NCI-H1417 treated with DMSO at 0.1 percent for 48 hours (cell line): ENCODE results near the gene DDIT3.

ENCODE experiments used
- DNase-seq: peaks from one replicate; lab custom pipeline; 2025; lab: John Stamatoyannopoulos, UW

The DDIT3 gene

DNA sequence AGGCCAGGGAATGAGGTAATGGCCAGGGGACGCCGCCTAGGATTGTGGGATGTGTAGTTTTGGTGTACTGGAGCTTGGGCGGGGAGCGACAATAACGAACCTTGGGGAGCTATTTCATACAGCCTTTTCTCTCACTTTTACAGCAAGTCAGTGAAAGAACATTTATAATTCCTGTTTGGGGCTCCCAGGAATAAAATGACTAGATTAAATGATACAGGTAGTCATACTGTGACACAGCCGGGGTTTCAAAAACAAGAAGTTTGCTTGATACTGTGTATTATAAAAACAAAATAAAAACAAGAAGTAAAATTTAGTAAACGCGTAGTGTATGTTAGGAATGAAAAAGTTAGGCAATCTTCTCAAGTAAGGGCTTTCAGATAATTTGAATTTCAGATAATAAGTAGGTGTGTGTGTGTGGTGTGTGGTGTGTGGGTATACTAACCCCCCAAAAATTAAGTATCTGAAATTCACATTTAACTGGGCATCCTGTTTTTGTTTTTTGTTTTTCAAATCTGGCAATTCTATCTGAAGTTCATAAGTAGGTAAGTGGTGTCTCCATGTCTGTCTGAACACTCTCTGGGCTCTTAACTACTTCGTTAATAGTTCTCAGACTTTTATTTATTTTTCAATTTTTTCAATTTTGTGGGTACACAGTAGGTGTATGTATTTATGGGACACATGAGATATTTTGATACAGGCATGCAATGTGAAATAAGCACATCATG lies 27.1 kb upstream of the DDIT3 start:
- DNase-seq: no peak

DNA sequence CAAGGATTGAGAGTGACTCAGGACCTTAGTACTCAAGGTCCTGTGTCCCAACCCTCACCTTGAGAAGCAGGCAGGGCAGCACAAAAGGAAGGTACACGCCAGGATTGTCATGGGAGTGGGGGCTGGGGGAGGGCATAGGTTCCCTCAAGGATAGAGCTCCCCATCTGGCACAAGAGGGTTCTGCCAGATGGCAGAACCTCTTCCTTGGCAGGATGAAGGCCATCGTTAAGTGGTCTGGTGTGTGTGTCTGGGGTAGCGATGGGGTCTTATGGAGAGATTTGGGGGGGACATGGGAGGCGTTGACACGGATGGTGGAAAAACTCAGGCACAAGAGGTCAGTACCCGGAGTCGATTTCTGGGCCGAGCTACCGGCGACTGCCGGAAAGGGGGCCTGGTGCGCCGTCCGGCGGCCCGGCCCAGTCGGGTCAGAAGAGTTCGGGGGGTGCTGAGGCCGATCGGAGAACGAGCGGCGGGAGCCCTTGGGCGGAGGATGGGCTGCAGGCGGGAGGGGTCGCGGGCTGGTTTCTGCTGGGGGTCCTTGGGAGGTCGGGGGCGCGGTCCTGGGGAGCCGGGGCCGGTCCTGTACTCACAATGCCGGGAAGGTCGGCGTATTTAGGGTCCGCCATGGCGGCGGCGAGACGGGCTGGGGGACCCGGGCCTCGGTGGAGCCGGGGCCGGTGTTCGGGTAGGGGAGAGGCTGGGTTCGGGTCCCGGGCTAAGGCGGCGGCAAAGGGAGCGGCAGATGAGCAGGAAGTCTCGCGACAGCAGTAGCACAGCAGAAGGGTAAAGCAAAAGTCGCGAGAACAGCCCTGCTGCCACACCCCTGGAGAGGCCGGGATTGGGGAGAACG lies 26.3 kb upstream of the DDIT3 start, which contains the start of gene DCTN2:
Gene DCTN2, minus strand, starts transcription at position 755 of the 850 bp plus-strand sequence. Its CDS starts 129 bp downstream, at position 626.
- peak; percentile 98 for DNase-seq

DNA sequence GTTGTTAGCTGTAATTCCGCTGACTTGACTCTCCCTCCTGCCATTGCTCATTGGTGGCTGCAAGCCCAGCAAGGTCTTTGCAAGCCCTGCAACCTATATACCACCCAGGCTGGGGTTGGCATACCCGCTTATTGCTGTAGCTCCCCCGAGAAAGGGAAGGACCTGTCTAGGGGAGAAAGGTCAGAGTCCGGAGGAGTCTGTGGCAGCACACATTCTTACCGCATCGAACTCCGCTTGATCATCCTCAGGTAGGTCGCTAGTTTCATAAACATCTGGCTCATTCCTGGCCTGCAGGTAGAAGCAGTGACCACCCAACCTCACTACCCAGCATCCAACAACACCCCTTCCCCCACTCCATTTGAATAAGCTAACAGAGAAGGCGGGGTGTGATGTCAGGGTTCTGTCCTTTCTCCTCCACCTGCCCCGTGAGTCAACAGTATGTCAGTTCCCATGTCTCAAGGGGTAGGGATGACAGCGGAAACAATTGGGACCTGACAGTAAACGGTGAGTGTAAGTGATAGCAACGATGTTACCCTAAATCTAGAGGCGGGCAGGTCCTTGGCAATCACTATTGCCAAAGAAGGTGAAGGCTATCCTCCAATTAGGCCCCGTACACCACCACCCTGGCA lies 25.6 kb upstream of the DDIT3 start:
- DNase-seq: no peak

GRCh38 chr12:57543581-57543980 lies 23.3 kb upstream of the DDIT3 start:
- no peak for DNase-seq

- no peak for DNase-seq
These were observed 21.4 kb upstream of the DDIT3 start for GRCh38 chr12:57541717-57542116.

GRCh38 chr12:57541001-57541400 lies 20.7 kb upstream of the DDIT3 start:
- no peak for DNase-seq

DNA sequence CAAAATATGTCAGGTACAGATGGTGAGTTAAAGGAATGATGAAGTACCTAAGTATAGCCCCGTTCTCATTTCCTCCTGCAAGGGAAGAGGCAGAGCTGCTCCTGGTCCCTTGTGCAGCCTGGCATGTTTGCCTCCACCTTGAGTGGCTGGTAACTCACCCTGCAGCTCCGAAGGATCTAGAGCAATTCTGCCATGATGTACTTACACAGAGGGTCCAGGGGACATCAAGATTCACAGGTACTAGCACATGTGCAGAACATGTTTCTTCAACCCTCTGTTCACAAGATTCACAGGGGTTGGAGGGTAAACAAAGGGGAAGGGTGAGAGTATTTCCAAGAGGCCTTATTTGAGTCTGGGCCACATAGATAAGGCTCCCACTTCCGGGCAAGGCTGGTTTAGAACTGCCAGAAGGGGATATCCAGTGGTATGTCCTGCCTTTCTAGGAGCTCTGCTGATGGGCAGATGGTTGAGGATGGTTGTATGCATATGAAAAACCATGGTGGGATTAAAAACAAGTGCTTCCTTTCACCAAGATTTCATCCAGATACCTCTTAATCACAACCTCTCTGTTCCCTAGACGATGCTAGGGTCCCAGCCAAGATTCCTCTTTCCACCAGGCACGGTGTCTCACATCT lies 18.9 kb upstream of the DDIT3 start:
- DNase-seq: no peak

DNA sequence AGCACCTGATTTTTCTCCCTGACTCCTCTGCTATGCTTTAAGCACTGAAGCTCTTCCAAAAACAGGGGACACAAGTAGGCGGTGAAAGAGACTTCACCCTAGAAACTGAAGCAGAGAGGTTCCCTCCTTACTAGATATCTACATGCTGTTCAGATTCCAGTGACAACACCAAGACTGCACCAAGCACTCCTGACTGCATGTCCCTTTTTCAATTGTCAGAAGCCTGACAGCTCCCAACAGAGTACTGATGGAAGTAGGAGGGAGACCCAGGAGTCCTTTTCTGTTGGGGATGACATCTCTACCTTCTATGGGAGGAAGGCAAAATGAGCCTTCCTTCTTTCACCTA lies 16.3 kb upstream of the DDIT3 start:
- no peak for DNase-seq

GRCh38 chr12:57535764-57536596 lies 15.7 kb upstream of the DDIT3 start:
- no peak for DNase-seq

- DNase-seq: no peak
These were observed 14.8 kb upstream of the DDIT3 start for GRCh38 chr12:57534991-57535543.

GRCh38 chr12:57534250-57534649 lies 13.9 kb upstream of the DDIT3 start:
- no peak for DNase-seq

DNA sequence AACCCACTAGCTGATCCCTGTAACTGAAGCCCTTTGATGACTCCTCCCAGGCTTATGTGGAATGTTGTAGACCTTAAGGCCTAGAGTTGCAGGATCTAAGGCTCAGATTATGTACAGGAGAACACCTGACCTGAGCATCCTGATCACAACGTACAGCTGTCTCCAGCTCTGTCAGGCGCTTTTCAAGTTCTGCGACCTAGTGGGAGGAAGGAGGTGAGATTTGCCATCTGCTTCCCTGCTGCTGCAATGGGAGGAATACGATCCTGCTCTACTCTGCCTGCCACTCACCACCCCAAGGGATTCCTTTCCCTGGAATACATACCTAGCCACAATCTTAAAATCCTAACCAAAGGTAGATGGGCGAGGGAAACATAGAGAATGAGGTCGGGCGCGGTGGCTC lies 12.8 kb upstream of the DDIT3 start:
- no peak for DNase-seq

DNA sequence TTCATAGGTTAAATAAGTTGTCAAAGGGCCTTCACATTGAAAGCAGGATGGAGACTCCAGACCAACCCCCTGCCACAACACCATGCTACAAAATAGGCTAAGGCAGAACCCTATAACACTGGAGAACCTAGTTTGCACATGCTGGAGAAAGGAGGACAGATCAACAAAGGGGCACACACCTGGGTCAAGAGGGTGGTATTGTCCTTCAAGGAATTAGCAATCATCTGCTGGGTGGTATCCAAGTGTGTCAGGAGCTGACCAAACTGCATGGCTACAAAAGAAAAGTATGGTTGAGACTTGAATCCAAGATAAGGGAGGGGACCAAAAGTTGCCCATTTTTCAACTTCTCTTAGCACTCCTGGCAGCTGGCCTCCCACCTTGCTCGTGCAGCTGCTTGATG lies 11.5 kb upstream of the DDIT3 start:
- no peak for DNase-seq

DNA sequence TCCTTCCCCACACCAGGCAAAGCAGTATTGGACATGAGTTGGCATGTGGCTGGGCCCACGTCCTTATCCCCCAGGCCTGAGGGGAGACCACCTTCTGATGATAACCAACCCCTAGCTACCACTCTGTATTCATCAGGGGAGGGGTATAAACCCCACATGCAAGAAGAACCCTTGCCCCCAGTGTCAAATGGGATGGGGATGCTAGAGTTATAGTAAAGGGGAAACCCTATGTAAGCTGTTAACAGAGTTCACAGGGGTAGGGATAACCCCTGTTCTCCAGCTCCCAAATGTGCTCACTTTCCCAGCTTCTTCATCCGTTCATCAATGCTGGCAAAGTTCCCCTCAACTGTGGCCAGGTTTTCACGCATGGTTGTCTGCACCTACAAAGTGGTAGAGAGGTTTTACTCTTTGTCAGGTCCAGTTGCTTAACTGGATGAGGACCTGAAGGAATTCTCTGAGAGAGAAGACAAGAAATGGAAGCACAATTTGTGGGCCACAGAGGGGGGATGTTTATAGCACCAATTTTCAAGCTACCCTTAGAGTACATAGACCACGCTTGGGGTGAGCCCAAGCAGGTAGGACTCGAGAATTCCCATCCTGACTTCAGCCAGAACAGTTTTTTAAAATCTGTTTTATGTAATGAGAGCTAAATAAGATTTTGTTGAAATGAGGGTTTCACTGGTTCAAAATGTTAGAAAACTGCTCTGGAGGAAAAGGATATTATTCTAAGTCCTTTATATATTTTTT lies 10.3 kb upstream of the DDIT3 start:
- DNase-seq: no peak

- DNase-seq: no peak
These were observed 9.5 kb upstream of the DDIT3 start for GRCh38 chr12:57529831-57530230.

- no peak for DNase-seq
These were observed 8.7 kb upstream of the DDIT3 start for GRCh38 chr12:57528831-57529555.

DNA sequence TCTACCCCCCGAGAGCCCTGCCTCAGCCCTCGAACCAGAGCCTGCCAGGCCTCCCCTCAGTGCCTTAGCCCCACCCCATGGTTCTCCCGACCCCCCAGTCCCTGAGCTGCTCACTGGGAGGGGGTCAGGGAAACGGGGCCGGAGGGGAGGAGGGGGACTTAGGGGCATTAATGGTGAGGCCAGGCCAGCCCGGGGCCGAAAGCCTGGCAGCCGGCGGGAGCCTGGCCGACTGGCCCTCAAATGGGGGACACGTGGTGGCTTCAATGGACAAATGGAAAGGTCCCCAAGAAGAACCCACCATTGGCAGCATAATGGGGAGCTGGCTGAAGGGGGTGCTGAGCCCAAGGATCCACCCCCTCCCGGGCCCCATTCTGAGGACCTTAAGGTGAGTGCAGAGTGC lies 7.9 kb upstream of the DDIT3 start:
- no peak for DNase-seq

DNA sequence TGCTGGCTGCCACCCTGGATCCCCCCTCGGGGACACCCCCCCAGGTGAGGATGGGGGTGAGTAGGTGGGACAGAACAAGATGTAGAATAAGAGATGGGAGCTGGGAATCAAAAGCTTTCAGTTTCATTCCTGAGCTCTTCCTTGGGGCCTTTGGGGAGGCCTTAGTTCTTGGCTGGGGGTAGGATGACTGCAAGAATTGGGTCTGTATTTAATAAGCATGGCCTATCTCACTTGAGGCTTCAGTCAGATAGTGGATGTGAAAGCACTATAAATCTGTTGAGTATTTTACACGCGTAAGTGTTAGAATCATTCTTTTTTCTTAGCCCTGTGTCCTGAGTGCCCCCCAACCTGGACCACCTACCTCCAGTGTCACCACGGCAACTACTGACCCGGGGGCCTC lies 6.9 kb upstream of the DDIT3 start:
- DNase-seq: no peak

DNA sequence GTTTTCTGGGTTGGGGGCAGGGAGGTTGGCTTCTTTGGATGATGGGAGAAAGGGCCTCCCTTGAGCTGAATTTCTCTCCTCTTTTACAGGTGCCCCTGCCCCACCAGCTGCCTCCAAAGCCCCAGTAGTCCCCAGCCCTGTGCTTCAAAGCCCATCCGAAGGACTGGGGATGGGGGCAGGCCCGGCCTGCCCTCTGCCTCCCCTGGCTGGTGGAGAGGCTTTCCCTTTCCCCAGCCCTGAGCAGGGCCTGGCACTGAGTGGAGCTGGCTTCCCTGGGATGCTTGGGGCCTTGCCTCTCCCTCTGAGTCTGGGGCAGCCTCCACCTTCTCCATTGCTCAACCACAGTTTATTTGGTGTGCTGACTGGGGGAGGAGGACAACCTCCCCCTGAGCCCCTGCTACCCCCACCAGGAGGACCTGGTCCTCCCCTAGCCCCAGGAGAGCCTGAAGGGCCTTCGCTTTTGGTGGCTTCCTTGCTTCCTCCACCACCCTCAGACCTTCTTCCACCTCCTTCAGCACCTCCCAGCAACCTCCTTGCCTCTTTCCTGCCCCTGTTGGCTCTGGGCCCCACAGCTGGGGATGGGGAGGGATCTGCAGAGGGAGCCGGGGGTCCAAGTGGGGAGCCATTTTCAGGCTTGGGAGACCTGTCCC lies 6.3 kb upstream of the DDIT3 start:
- DNase-seq: no peak
